ENCODE measurements around the gene C13orf46. TPM values are rescaled to one million over a fixed set of nuclear protein-coding genes. Genes with fewer than 3 reads are reported as not detected.
"Not testable (repeated sequence)": the region's sequence is repeated elsewhere in the genome, so short reads cannot be mapped to it uniquely, and the experiment has no call there.

C13orf46 gene
- total RNA-seq, 1 donor from 2014 or later: 0.32 TPM

DNA sequence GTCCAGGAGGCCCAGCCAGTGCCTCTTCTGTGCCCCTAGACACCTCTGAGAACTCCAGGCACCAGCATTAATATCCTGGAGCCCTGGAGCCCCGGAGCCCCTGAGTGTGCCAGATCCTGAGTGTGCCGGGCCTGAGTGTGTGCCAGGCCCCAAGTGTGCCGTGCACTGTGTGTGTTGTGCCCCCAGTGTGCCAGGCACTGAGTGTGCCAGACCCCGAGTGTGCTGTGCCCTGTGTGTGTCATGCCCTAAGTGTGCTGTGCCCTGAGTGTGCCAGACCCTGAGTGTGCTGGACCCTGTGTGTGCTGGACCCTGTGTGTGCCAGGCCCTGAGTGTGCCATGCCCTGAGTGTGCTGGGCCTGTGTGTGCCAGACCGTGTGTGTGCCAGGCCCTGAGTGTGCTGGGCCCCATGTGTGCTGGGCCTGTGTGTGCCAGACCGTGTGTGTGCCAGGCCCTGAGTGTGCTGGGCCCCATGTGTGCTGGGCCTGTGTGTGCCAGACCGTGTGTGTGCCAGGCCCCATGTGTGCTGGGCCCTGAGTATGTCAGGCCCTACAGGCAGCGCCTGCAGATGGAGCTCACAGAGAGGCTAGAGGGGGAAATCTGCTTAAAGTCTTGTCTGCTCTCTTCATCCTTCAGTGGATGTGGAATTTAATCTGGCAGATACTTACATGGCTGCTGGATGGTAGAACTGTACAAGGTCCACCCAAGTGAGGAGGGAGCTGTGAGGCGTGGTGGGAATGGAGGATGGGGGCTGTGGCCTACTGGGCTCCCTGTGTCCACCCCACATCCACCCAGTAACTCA lies 53.9 kb downstream of the C13orf46 start:
- ATAC-seq (ENCODE audit: poor library complexity) (no peak), DNase-seq (no peak)
- intact Hi-C loops (cut with DNase I): no loop called here

GRCh38 chr13:113918981-113919701 lies 54.7 kb downstream of the C13orf46 start:
- intact Hi-C loops (cut with DNase I): no loop called here
- ATAC-seq (ENCODE audit: poor library complexity) (no peak), DNase-seq (no peak)

DNA sequence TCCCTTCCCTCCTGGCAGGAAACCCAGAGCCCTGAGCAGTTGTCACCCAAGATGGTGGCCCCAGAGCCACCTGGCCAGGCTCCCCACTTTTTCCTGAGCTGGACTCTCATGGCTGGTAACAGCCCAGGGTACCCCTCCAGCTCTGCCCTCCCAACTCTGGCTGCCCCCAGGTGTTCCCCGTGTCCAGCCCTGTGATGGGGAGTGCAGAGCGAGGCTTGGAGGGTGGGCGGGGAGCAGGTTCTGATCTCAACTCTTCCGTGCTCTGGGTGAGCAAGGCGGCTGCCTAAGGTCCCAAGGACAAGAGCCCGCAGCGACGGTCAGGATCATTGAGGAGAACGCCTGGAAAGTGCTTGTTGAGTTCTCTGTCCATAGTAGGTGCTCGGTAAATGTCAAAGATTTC lies 55.3 kb downstream of the C13orf46 start:
- DNase-seq (no peak), ATAC-seq (ENCODE audit: poor library complexity) (no peak)
- intact Hi-C loops (cut with DNase I): no loop called here

- intact Hi-C loops (cut with DNase I): no loop called here
- DNase-seq: no peak
- ATAC-seq (ENCODE audit: poor library complexity): no peak
Measured at GRCh38 chr13:113917594-113918371, 56.1 kb downstream of the C13orf46 start.

DNA sequence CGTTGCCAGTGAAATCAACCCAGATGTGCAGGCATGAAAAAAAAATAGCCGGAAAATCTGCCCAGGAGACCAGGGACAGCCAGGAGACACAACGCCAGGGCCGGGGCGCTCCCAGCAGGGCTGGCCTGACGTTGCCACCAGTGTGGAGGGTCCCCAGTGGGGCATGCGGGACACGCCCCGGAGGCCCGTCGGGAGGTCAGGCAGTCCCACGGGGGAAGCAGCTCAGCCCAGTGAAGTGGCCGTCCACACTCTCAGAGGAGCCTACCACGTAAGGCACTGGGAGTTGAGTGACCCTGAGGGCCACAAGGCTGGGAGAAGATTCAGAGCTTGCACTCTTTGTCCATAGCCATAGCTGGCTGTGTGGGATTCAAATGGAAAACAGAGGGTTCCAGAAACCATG lies 56.8 kb downstream of the C13orf46 start:
- ATAC-seq (ENCODE audit: poor library complexity): no peak
- intact Hi-C loops (cut with DNase I): no loop called here
- no peak for DNase-seq

- no peak for ATAC-seq (ENCODE audit: poor library complexity)
- DNase-seq: no peak
- intact Hi-C loops (cut with DNase I): no loop called here
Measured at GRCh38 chr13:113916330-113916815, 57.5 kb downstream of the C13orf46 start.

DNA sequence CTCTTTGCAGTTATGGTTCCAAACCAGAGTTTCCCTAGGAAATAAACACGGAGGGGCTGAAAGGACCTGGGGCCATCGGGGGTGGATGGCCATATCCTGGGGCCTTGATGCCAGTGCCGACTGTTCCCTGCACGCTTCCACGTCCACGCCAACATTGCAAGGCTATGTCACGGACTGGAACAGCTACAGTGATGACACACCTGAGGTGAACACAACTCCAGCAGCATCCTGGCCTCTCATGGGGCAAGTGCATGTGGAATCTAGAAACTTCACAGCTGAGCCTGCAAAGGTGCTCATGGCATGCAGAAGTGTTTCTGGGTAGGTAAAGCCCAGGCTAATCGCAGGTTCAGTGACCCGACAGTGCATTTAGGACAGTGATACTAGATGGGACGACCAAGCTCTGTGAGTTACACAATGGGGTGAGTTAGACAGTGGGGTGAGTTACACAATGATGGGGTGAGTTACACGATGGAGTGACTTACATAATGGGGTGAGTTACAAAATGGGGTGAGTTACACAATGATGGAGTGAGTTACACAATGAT lies 58.0 kb downstream of the C13orf46 start:
- ATAC-seq (ENCODE audit: poor library complexity) (no peak), DNase-seq (no peak)
- intact Hi-C loops (cut with DNase I): no loop called here

DNA sequence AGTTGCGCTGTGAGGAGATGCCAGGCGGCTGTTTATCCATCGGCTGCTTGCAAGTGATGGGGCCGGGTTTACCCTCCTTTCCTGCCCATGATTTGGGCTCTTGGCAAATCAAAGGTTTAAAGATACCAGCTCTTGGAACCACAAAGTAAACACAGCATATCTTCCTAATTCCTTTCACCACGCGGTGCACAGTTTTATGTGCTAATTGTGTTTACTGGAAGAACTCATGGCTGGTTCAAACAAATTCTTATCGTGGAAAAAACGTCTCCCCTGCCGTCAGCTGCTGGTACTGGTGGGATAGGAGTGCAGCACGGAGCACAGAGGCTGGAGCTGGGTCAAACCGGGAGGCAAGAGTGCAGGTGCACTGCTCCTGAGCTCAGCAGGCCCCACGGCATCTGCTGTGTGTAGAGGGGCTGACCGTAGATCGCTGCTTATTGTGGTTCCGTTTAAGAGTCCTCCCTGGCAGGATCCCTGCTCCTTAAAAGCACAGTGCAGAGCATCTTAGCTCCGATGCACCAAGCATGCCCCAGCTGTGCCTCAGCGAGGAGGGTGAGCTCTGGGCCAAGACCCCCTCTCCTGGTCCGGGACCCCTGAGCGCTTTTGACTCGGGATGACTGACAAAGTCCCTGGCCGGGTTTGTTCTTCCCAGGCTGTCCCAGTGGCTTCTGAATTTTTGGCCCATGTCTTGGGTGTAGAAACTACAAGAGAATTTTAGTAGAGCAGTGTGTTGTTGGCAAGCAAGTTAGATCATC lies 58.7 kb downstream of the C13orf46 start:
- no peak for DNase-seq

DNA sequence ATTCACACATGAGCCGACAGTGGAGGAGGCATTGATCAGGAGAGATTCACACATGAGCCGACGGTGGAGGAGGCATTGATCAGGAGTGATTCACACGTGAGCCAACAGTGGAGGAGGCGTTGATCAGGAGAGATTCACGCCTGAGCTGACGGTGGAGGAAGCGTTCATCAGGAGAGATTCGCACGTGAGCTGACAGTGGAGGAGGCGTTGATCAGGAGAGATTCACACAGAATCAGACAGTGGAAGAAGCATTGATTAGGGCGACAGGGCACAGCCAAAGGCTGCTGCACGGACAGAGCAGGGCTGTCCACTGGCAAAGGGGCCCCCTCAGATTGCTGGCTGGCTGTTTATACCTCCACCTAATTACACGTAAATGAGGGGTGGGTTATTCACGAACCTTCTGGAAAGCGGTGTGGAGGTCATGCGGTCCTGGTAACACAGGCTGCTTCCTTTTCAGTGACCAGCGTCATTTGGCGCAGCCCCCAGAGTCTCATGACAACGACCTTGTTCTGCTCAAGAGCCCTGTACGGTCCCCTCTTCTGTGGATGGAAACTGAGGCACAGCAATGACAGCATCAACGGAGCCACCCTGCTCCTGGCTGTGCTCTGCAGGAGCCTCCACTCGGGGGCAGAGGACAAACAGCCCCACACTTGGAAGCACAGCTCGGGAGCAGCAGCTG lies 59.4 kb downstream of the C13orf46 start:
- intact Hi-C loops (cut with DNase I): no loop called here
- ATAC-seq (ENCODE audit: poor library complexity): no peak
- DNase-seq: no peak

More for the DNA sequence above, 58.7 kb downstream of the C13orf46 start:
- intact Hi-C loops (cut with DNase I): no loop called here
- ATAC-seq (ENCODE audit: poor library complexity): no peak

DNA sequence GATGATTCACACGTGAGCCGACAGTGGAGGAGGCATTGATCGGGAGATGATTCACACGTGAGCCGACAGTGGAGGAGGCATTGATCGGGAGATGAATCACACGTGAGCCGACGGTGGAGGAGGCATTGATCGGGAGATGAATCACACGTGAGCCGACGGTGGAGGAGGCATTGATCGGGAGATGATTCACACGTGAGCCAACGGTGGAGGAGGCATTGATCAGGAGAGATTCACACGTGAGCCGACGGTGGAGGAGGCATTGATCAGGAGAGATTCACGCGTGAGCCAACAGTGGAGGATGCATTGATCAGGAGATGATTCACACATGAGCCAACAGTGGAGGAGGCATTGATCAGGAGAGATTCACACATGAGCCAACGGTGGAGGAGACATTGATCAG lies 60.0 kb downstream of the C13orf46 start:
- intact Hi-C loops (cut with DNase I); ATAC-seq (ENCODE audit: poor library complexity); DNase-seq: not testable (repeated sequence)

GRCh38 chr13:113913408-113913807 lies 60.5 kb downstream of the C13orf46 start:
- DNase-seq; ATAC-seq (ENCODE audit: poor library complexity); intact Hi-C loops (cut with DNase I): not testable (repeated sequence)

GRCh38 chr13:113912596-113912995 lies 61.3 kb downstream of the C13orf46 start:
- intact Hi-C loops (cut with DNase I): no loop called here
- DNase-seq: no peak
- ATAC-seq (ENCODE audit: poor library complexity): no peak

GRCh38 chr13:113907635-113908617 lies 66.0 kb downstream of the C13orf46 start:
- no peak for ATAC-seq (ENCODE audit: poor library complexity)
- DNase-seq: no peak
- intact Hi-C loops (cut with DNase I): no loop called here

DNA sequence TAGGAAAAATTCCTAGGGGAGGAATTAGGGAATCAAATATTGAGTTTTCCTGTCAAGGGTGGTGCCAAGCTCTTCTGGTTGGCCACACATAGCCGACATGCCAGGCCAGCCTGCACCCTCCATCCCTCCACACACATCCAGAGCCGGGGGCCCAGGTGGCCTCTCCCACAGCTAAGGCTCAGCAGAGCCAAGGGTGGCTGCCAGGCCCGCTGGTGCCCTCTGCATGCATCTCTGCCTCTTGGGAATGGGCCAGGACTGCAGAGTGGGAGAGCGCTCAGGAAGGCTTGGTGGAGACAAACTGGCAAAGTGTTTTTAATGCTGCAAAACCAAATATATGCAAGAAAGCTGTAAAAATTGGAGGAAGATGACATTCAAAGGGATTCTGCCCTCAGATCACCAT lies 67.3 kb downstream of the C13orf46 start:
- ATAC-seq (ENCODE audit: poor library complexity) (peak; percentile 52), DNase-seq (no peak)
- intact Hi-C loops (cut with DNase I): no loop called here

DNA sequence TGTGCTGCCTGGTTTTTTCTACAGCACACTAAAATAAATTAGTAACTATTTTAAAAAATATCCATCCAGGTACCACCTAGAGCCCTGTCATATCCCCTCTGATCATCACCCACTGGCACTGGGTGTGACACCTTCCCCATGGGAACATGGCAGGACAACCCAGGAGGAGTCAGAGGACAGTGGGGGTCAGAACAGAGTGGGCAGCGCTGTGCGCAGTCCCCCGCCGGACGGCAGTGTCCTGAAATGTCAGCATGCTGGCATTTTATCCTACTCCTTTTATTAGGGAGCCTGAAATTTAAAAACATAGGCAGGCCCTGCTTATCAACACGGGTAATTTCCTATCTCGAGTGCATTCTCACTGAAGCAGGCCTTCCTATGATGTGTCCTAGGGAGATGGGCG lies 67.9 kb downstream of the C13orf46 start:
- intact Hi-C loops (cut with DNase I): no loop called here
- DNase-seq (no peak), ATAC-seq (ENCODE audit: poor library complexity) (no peak)

DNA sequence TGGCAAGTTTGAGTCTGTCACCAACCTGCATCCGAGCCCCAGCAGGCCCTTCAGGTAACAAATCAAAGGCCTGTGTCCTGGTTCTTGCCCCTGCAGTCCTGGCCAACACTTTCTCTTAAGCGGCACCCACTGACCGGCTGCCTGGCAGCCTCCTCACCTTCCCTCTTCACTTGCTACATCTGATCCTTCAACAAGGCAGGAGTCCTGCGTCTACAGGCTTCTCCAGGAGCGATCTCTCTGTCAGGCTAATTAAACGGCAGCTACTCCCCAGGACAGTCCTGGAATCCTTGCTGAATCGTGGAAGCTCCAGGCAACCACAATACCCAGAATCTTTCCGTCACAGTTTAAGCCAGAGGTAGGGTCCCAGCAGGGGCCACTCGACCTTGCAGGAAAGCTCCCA lies 68.9 kb downstream of the C13orf46 start:
- DNase-seq (no peak), ATAC-seq (ENCODE audit: poor library complexity) (no peak)
- intact Hi-C loops (cut with DNase I): no loop called here

- DNase-seq: peak; percentile 75
- peak; percentile 95 for ATAC-seq (ENCODE audit: poor library complexity)
- intact Hi-C loops (cut with DNase I): loop anchor here (5.0 kb wide), 1 partner anchor 87 kb away; no protein-coding TSS in a partner anchor
Measured at GRCh38 chr13:113904411-113904810, 69.5 kb downstream of the C13orf46 start.

Measured in Right ventricle myocardium superior (tissue), 1 donor.